LoVo (cell line): Measurements from ENCODE around the gene OCA2.

Source experiments
- DNase-seq: peaks from one replicate; pipeline ENCODE4 v3.0.0-alpha.2; 2016; ENCODE audit warnings: low spot score

OCA2 gene

GRCh38 chr15:28103831-28104230 is 4.7 kb upstream of the OCA2 start:
- no peak for DNase-seq

GRCh38 chr15:28101983-28102441 is 2.9 kb upstream of the OCA2 start:
- no peak for DNase-seq

GRCh38 chr15:28101201-28101600 is 2.1 kb upstream of the OCA2 start:
- DNase-seq: no peak

DNA sequence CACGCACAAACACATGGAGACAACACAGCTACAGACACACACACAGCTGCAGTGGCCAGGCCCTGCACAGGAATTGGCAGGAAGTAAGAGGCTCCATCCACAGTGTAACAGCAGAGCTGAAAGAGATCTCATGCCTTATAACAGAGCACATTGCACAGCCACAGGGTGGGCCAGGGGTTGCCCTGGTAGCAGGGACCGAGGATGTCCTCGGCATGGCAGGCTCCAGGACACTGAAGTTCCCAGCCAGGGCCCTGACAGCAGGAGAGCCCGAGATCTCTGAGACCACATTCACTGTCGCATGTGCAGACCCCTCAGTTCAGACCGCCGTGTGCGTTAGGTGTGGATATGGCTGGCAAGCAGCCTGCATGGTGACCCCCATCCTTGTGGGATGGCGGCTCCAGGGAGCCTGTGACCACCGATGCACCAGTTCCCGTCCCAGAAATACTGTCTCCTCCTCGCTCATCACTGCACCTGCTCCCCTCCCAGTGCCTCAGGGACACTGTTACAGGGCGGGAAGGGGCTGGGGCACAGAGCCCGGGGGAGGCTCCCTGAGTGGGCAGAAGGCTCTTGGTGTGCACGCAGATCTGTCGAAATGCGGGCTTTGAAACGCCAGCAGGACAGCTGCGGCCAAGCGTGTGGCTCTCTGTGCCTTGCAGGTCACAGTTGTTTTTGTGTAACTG is 1.5 kb upstream of the OCA2 start:
- no peak for DNase-seq

GRCh38 chr15:28099555-28100140 is 533 bp upstream of the OCA2 start:
- DNase-seq: no peak

- DNase-seq: no peak
These were observed 752 bp downstream of the OCA2 start for GRCh38 chr15:28098360-28098765.

GRCh38 chr15:28097656-28098359 is 1.3 kb downstream of the OCA2 start:
- DNase-seq: no peak

DNA sequence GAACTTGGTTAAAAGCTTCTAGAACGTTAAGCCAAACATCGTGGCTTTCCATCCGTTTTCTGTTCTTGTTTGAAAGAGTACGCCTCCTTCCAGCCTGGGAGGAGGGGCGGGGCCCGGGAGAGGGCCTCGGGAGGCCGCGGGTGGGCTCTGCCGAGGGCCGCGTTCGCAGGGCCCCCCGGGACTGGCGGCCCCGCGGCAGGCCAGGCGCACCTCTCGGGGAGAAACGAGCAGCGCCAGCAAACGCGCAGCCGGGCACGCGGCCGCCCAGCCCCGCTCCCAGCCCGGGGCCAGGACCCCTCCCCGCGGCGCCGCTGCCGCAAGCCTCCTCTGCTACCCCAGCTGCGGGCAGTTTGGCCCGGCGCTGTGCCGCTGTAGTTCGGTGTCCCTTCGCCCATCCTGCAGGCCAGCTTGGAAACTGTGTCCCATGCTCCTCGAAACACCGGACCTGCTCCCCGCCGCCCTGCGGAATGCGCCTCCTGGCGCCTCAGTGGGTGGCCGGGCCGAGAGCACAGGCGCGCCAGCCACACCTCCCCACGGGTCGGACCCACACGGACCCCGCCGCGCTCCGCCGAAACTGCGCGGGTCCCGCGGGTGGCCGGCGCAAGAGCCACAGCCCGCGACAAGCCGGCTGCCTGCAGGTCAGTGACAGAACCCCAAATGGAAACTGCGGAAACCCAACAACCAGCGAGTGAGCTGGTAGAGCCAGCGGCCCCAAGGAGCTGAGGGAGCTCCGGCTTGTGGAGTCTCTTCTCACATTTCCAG is 2.3 kb downstream of the OCA2 start:
- DNase-seq: no peak

DNA sequence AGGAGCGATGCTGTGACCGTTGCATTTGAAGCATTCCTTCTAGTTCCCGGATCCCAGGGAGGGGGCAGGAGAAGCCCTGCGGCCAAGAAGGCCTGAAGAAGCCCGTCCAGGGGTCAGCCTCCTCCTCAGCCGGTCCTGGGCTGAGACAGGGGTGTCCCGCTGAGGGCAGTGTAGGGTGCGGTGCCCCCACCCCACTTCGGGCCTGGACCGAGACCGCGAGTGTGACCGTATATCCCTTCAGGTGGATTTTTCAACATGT is 2.8 kb downstream of the OCA2 start:
- no peak for DNase-seq

- peak; percentile 27 for DNase-seq
These were observed 4.2 kb downstream of the OCA2 start for GRCh38 chr15:28094732-28095521.

DNA sequence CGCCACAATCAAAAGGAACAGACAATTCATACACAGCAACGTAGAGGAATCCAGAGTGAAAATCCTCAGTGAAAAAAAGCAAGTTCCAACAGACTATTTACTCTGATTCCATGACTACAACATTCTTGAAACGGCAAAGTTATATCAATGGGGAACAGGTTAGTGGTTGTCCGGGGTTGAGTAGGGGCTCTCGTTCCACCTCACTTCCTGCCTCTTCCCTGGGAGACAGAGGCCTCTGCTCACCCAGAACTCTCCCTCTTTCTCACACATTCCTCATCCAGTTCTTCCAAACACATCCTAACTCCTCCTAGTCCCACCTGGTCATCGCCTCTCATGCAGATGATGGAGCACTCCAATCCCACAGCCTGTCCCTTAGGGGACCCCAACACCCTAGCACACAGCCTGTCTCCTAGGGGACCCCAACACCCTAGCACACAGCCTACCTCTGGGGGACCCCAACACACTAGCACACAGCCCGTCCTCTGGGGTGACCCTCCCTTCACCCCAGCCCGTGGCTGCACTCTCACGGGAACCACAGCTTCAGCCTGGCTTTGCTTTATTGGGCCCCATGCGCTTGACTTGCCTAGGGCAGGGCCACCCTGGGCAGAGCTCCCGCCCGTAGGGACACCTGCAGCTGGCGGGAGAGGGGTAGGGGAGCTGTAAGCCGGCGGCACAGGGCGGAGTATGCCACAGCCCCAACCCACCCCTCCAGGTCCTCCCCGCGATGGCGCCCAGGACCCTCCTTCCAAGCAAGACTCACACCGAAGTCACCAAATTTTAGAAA is 5.2 kb downstream of the OCA2 start:
- no peak for DNase-seq

GRCh38 chr15:28091313-28091712 is 7.8 kb downstream of the OCA2 start:
- no peak for DNase-seq

DNA sequence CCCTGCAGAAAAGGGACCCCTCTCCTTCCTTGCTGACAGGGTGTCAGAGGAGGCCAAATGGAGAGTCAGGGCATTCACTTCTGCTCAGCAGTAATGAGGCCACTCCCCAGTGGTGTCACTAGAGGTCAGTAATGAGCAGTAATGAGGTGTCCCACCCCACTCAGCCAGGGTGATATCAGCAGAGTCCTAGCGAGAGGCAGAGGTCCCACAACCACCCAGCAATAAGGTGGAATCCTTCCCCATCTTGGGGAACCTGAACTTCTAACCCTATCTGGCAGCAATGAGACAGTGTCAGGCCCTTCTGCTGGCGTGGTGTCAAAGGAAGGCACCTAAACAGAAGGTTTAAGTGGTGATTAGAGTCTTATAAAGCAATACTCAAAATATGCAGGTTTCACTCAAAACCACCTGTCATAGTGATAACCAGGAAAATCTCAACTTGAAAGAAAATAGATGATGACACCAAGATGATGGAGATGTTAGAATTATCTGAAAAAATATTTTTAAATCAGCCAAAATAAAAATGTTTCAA is 12.9 kb downstream of the OCA2 start:
- peak; percentile 71 for DNase-seq

DNA sequence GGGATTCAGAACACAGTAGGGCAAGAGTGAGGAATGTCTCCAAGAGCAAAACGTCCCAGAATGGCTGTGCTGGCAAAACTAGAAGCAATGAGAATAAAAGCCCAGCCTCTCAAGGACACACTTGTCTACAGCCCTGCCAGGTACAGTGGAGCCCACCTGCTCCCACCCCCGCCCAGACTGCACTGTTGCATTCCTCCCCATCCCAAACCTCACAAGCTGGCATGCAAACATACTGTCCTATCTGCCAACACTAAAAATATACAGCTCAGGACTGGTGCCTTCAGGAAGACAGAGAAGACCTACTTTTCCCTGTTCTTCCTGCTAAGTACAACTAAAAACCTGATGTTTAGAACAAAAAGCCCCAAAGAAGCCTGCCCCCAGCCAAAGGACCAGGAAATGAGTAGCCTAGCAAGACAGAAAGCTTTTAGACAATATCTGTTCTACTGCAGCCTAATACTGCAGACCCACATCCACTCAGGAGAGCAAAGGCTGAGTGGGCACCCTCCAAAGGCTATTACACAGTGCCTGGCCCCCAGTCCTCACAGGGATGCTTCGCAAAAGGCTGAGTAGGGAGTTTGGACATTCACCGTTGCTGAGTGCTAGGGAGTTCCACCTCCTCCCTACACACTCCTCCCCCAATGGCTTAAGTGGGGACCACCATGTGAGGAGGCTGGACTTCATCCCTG is 13.5 kb downstream of the OCA2 start:
- DNase-seq: no peak

- no peak for DNase-seq
These were observed 14.6 kb downstream of the OCA2 start for GRCh38 chr15:28084547-28084946.

- no peak for DNase-seq
These were observed 16.0 kb downstream of the OCA2 start for GRCh38 chr15:28082891-28083684.

DNA sequence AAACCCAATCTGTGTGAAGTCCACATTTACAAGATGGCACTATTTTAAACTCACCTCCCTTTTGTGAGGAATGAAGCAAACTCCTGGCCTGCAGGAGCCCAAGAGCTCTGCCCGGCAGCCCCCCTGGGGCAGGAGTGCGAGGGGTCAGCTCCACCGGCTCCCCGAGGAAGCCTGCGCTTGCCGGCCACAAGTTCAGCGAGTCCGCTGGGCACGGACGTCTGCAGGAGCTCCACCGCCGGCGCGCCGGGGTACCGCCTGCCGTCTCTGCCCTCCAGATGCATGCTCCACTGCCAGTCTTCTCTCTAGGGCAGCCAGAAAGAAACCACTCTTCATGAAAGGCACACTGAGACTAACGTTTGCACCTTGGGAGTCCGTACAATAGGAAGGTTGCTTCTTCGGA is 17.5 kb downstream of the OCA2 start:
- no peak for DNase-seq

GRCh38 chr15:28080386-28080785 is 18.7 kb downstream of the OCA2 start:
- no peak for DNase-seq

- DNase-seq: no peak
These were observed 19.7 kb downstream of the OCA2 start for GRCh38 chr15:28079313-28079969.
